BLaER1 (cell line): ENCODE data around the gene LIPG.
"Not testable (repeated sequence)": the region's sequence is repeated elsewhere in the genome, so short reads cannot be mapped to it uniquely, and the experiment has no call there.

Experiments used
- H3K27ac ChIP-seq: shearing (Covaris generic); formaldehyde crosslinking; 2 replicates; pipeline ENCODE4 v1.8.1; 2022
- H3K27me3 ChIP-seq: shearing (Covaris generic); formaldehyde crosslinking; 2 replicates; pipeline ENCODE4 v1.8.1; 2022
- H3K36me3 ChIP-seq: shearing (Covaris generic); formaldehyde crosslinking; 2 replicates; pipeline ENCODE4 v1.8.1; 2022
- H3K4me1 ChIP-seq: shearing (Covaris generic); formaldehyde crosslinking; 2 replicates; pipeline ENCODE4 v1.8.1; 2022
- H3K4me2 ChIP-seq: shearing (Covaris generic); formaldehyde crosslinking; 2 replicates; pipeline ENCODE4 v1.8.1; 2022
- H3K4me3 ChIP-seq: shearing (Covaris generic); formaldehyde crosslinking; 2 replicates; pipeline ENCODE4 v1.8.1; 2022
- H3K9ac ChIP-seq: shearing (Covaris generic); formaldehyde crosslinking; 2 replicates; pipeline ENCODE4 v1.8.1; 2022
- H3K9me3 ChIP-seq: shearing (Covaris generic); formaldehyde crosslinking; 2 replicates; pipeline ENCODE4 v1.8.1; 2022
- H4K20me1 ChIP-seq: shearing (Covaris generic); formaldehyde crosslinking; 2 replicates; pipeline ENCODE4 v1.8.1; 2022
- Cebpa-rat ChIP-seq: shearing (Covaris generic); IDR thresholded peaks from 2 replicates; pipeline ENCODE4 v1.8.1; 2022

Gene LIPG

GRCh38 chr18:49572611-49573345 lies 10.9 kb downstream of the LIPG start:
- H3K4me1 ChIP-seq, result no peaks in the 10 kb centered on the region
- no peak overlapping the region for H3K4me3 ChIP-seq
- H4K20me1 ChIP-seq, result no peaks in the 10 kb centered on the region
- H3K36me3 ChIP-seq, result no peaks in the 10 kb centered on the region
- H3K27me3 ChIP-seq, result no peaks in the 10 kb centered on the region
- no peak for TF ChIP-seq Cebpa-rat
- H3K27ac ChIP-seq, result no peak overlapping the region
- no peaks in the 10 kb centered on the region for H3K9me3 ChIP-seq
- H3K4me2 ChIP-seq, result no peak overlapping the region
- no peak overlapping the region for H3K9ac ChIP-seq

- Histone ChIP-seq H3K9me3 (no peaks in the 10 kb centered on the region), H4K20me1 (no peaks in the 10 kb centered on the region), H3K4me2 (no peak overlapping the region), H3K27me3 (no peaks in the 10 kb centered on the region), H3K4me1 (no peaks in the 10 kb centered on the region), H3K4me3 (no peak overlapping the region), H3K27ac (no peak overlapping the region), H3K36me3 (no peaks in the 10 kb centered on the region), H3K9ac (no peak overlapping the region)
- no peak for TF ChIP-seq Cebpa-rat
Observed at GRCh38 chr18:49573835-49574234, 12.0 kb downstream of the LIPG start.

GRCh38 chr18:49579041-49579440 lies 17.2 kb downstream of the LIPG start:
- H3K9me3 ChIP-seq, H3K4me2 ChIP-seq, H3K4me3 ChIP-seq, H3K27ac ChIP-seq, H4K20me1 ChIP-seq, H3K36me3 ChIP-seq, H3K4me1 ChIP-seq, H3K9ac ChIP-seq, H3K27me3 ChIP-seq: not testable (repeated sequence)

- not testable (repeated sequence) for H3K27me3 ChIP-seq, H3K27ac ChIP-seq, H3K36me3 ChIP-seq, H3K4me1 ChIP-seq, H4K20me1 ChIP-seq, H3K4me3 ChIP-seq, H3K9me3 ChIP-seq, H3K9ac ChIP-seq, H3K4me2 ChIP-seq
Observed at GRCh38 chr18:49579583-49579982, 17.7 kb downstream of the LIPG start.

- H3K27me3 ChIP-seq, result no peaks in the 10 kb centered on the region
- no peak overlapping the region for H3K4me3 ChIP-seq
- H3K4me2 ChIP-seq, result no peak overlapping the region
- H4K20me1 ChIP-seq, result no peaks in the 10 kb centered on the region
- TF ChIP-seq Cebpa-rat, result no peak
- H3K27ac ChIP-seq, result no peak overlapping the region
- H3K9me3 ChIP-seq, result no peaks in the 10 kb centered on the region
- H3K9ac ChIP-seq, result no peak overlapping the region
- no peaks in the 10 kb centered on the region for H3K36me3 ChIP-seq
- H3K4me1 ChIP-seq, result no peaks in the 10 kb centered on the region
Observed at GRCh38 chr18:49580279-49580678, 18.4 kb downstream of the LIPG start.

GRCh38 chr18:49581371-49581770 lies 19.5 kb downstream of the LIPG start:
- Histone ChIP-seq H3K4me2 (no peak overlapping the region), H3K9me3 (no peaks in the 10 kb centered on the region), H3K4me1 (no peaks in the 10 kb centered on the region), H3K27me3 (no peaks in the 10 kb centered on the region), H3K27ac (no peak overlapping the region), H3K4me3 (no peak overlapping the region), H3K9ac (no peak overlapping the region), H4K20me1 (no peaks in the 10 kb centered on the region), H3K36me3 (no peaks in the 10 kb centered on the region)
- no peak for TF ChIP-seq Cebpa-rat

- H3K9me3 ChIP-seq, result no peaks in the 10 kb centered on the region
- no peak overlapping the region for H3K27ac ChIP-seq
- TF ChIP-seq Cebpa-rat, result no peak
- no peaks in the 10 kb centered on the region for H4K20me1 ChIP-seq
- no peak overlapping the region for H3K4me3 ChIP-seq
- H3K27me3 ChIP-seq, result no peaks in the 10 kb centered on the region
- no peak overlapping the region for H3K9ac ChIP-seq
- no peak overlapping the region for H3K4me2 ChIP-seq
- H3K36me3 ChIP-seq, result no peaks in the 10 kb centered on the region
- H3K4me1 ChIP-seq, result no peaks in the 10 kb centered on the region
Observed at GRCh38 chr18:49582579-49582978, 20.7 kb downstream of the LIPG start.

GRCh38 chr18:49584394-49584793 lies 22.5 kb downstream of the LIPG start:
- TF ChIP-seq Cebpa-rat, result no peak
- Histone ChIP-seq H3K4me2 (no peak overlapping the region), H3K4me3 (no peak overlapping the region), H3K9me3 (no peaks in the 10 kb centered on the region), H3K9ac (no peak overlapping the region), H3K27ac (no peak overlapping the region), H4K20me1 (no peaks in the 10 kb centered on the region), H3K36me3 (no peaks in the 10 kb centered on the region), H3K27me3 (no peaks in the 10 kb centered on the region), H3K4me1 (no peaks in the 10 kb centered on the region)

GRCh38 chr18:49584951-49585350 lies 23.1 kb downstream of the LIPG start:
- H3K4me2 ChIP-seq, H3K27ac ChIP-seq, H3K9me3 ChIP-seq, H3K4me3 ChIP-seq, H3K36me3 ChIP-seq, H3K4me1 ChIP-seq, H3K9ac ChIP-seq, H4K20me1 ChIP-seq, H3K27me3 ChIP-seq: not testable (repeated sequence)

GRCh38 chr18:49585781-49586663 lies 24.2 kb downstream of the LIPG start:
- H4K20me1 ChIP-seq, result no peaks in the 10 kb centered on the region
- no peaks in the 10 kb centered on the region for H3K4me1 ChIP-seq
- TF ChIP-seq Cebpa-rat, result no peak
- no peak overlapping the region for H3K4me3 ChIP-seq
- H3K9ac ChIP-seq, result no peak overlapping the region
- H3K4me2 ChIP-seq, result no peak overlapping the region
- H3K27me3 ChIP-seq, result no peaks in the 10 kb centered on the region
- H3K36me3 ChIP-seq, result no peaks in the 10 kb centered on the region
- H3K27ac ChIP-seq, result no peak overlapping the region
- H3K9me3 ChIP-seq, result no peaks in the 10 kb centered on the region
